HCT116 (cell line): ENCODE data around the gene NEK6. TPM values are rescaled to one million over a fixed set of nuclear protein-coding genes. Genes with fewer than 3 reads are reported as not detected.

ENCODE experiments used
- ATAC-seq: fragments of 200-7000 bp; cut with Tn5 transposase; 2 replicates; pipeline ENCODE4 v1.9.1; 2020; ENCODE audit warnings: mild to moderate bottlenecking, moderate library complexity
- BruUV-seq: library from RNA; stranded (reverse); fragments of 400-500 nt; replicated peaks from 2 replicates; lab custom pipeline; 2021; lab: Mats Ljungman, UMichigan
- CTCF ChIA-PET: fragments of 300-600 bp; sonication (Branson Sonifier 250); formaldehyde crosslinking; loops from one replicate; lab custom pipeline; 2021; ENCODE audit warnings: antibody characterized with exemption; lab: Charles Lee
- POLR2A ChIA-PET: fragments of 300-600, 350-600 bp; sonication (Branson Sonifier 250); formaldehyde crosslinking; loops from one replicate; lab custom pipeline; 2021; ENCODE audit warnings: antibody characterized with exemption; lab: Charles Lee
- RAD21 ChIA-PET, 2 experiments: fragments of 300-600 bp; sonication (Branson Sonifier 250); formaldehyde crosslinking; loops; one replicate each; lab custom pipeline; 2023; ENCODE audit warnings: low total read pairs in 2 of 2; ENCODE audit not compliant: uncharacterized antibody in 2 of 2, unreplicated experiment in 2 of 2, low non-redundant PET in 1 of 2; lab: Charles Lee
- DNase-seq: peaks from one replicate; pipeline ENCODE4 v3.0.0-alpha.2; 2010; ENCODE audit warnings: low read depth, low spot score
- H2AFZ ChIP-seq: fragments of 200-600 bp; shearing (Covaris generic), sonication (generic); 2 replicates; pipeline ENCODE4 v1.6.1; 2017; ENCODE audit warnings: low read depth, mixed run types, mixed read lengths, antibody characterized with exemption, low read length; ENCODE audit not compliant: poor library complexity, severe bottlenecking
- H3K27ac ChIP-seq: 2 replicates; pipeline ENCODE4 v1.5.1; 2012; ENCODE audit warnings: low read depth, low read length
- H3K27me3 ChIP-seq: fragments of 200-600 bp; sonication (generic); 2 replicates; pipeline ENCODE4 v1.6.1; 2016; ENCODE audit warnings: mixed run types, low read length, mixed read lengths; ENCODE audit not compliant: insufficient read depth
- H3K36me3 ChIP-seq, 2 experiments: fragments of 200-500 bp in 1 of 2; fragments of 200-600 bp in 1 of 2; sonication (Bioruptor generic) in 1 of 2; sonication (generic) in 1 of 2; 2 replicates each; pipeline versions ENCODE4 v1.5.1 to v1.6.1; 2014 to 2016; ENCODE audit warnings: low read length in 2 of 2, inconsistent platforms in 1 of 2, mixed read lengths in 1 of 2, mixed run types in 1 of 2; ENCODE audit not compliant: insufficient read depth in 2 of 2, control insufficient read depth in 1 of 2
- H3K4me1 ChIP-seq, 2 experiments: fragments of 200-600 bp in 1 of 2; sonication (generic) in 1 of 2; 2 replicates each; pipeline versions ENCODE4 v1.5.1 to v1.6.1; 2012 to 2017; ENCODE audit warnings: low read length in 2 of 2, inconsistent platforms in 1 of 2, mild to moderate bottlenecking in 1 of 2, mixed read lengths in 1 of 2, mixed run types in 1 of 2, moderate library complexity in 1 of 2; ENCODE audit not compliant: insufficient read depth in 2 of 2, control insufficient read depth in 1 of 2
- H3K4me2 ChIP-seq: fragments of 200-600 bp; sonication (generic); 2 replicates; pipeline ENCODE4 v1.6.1; 2017; ENCODE audit warnings: mixed run types, low read length, mixed read lengths
- H3K4me3 ChIP-seq, 2 experiments: fragments of 200-600 bp in 1 of 2; sonication (generic) in 1 of 2; replicated peaks in 1 of 2; 2 replicates each; pipeline ENCODE4 v1.5.1; 2011 to 2016; ENCODE audit warnings: low read length in 2 of 2, control low read depth in 1 of 2, low read depth in 1 of 2, mild to moderate bottlenecking in 1 of 2, mixed read lengths in 1 of 2, mixed run types in 1 of 2
- H3K79me2 ChIP-seq: fragments of 200-600 bp; sonication (generic); 2 replicates; pipeline ENCODE4 v1.6.1; 2017; ENCODE audit warnings: mild to moderate bottlenecking, mixed run types, low read length, moderate library complexity, mixed read lengths; ENCODE audit not compliant: insufficient read depth
- H3K9ac ChIP-seq: fragments of 200-600 bp; sonication (generic); 2 replicates; pipeline ENCODE4 v1.6.1; 2016; ENCODE audit warnings: low read length, mixed read lengths
- H3K9me2 ChIP-seq: fragments of 200-600 bp; sonication (generic), shearing (Covaris generic); 2 replicates; pipeline ENCODE4 v1.6.1; 2017; ENCODE audit warnings: mixed run types, mild to moderate bottlenecking, moderate library complexity; ENCODE audit not compliant: insufficient read depth
- H3K9me3 ChIP-seq, 2 experiments: fragments of 200-500 bp in 1 of 2; fragments of 200-600 bp in 1 of 2; sonication (Bioruptor generic) in 1 of 2; sonication (generic) in 1 of 2; 2 replicates each; pipeline ENCODE4 v1.6.1; 2014 to 2017; ENCODE audit warnings: low read length in 2 of 2, mixed read lengths in 2 of 2, inconsistent platforms in 1 of 2, low read depth in 1 of 2, mild to moderate bottlenecking in 1 of 2, mixed run types in 1 of 2, moderate library complexity in 1 of 2; ENCODE audit not compliant: control insufficient read depth in 1 of 2, insufficient read depth in 1 of 2
- H4K20me1 ChIP-seq: fragments of 200-600 bp; sonication (generic), shearing (Covaris generic); 2 replicates; pipeline ENCODE4 v1.6.1; 2017; ENCODE audit warnings: mixed run types, mild to moderate bottlenecking, moderate library complexity; ENCODE audit not compliant: insufficient read depth
- CEBPB ChIP-seq: IDR thresholded peaks from 2 replicates; pipeline ENCODE4 v1.6.1; 2012; ENCODE audit warnings: low read depth
- ELF1 ChIP-seq: IDR thresholded peaks from 2 replicates; pipeline ENCODE4 v1.6.1; 2012; ENCODE audit warnings: low read depth, borderline replicate concordance
- EZH2 ChIP-seq: fragments of 200-600 bp; sonication (generic); IDR thresholded peaks from 2 replicates; pipeline ENCODE4 v1.6.1; 2017; ENCODE audit warnings: antibody characterized with exemption, mixed run types
- EZH2phosphoT487 ChIP-seq: fragments of 200-600 bp; IDR thresholded peaks from 2 replicates; pipeline ENCODE4 v1.6.1; 2018; ENCODE audit warnings: antibody characterized with exemption, borderline replicate concordance
- POLR2AphosphoS5 ChIP-seq: IDR thresholded peaks from 2 replicates; pipeline ENCODE4 v1.6.1; 2011; ENCODE audit warnings: mild to moderate bottlenecking, low read depth, low read length, moderate library complexity
- REST ChIP-seq: IDR thresholded peaks from 2 replicates; pipeline ENCODE4 v1.6.1; 2012; ENCODE audit warnings: low read depth
- SRF ChIP-seq: IDR thresholded peaks from 2 replicates; pipeline ENCODE4 v1.6.1; 2012; ENCODE audit warnings: low read depth
- TCF7L2 ChIP-seq: IDR thresholded peaks from 2 replicates; pipeline ENCODE4 v1.7.0; 2011; ENCODE audit warnings: borderline replicate concordance, inconsistent platforms; ENCODE audit not compliant: insufficient read depth, insufficient read length; ENCODE audit errors: extremely low read depth
- ZFX ChIP-seq: fragments of 450-650 bp; IDR thresholded peaks from 2 replicates; pipeline ENCODE4 v1.6.1; 2017
- intact Hi-C: fragments of 100-400 bp; cut with micrococcal nuclease; formaldehyde crosslinking; loops from 2 replicates; pipeline ENCODE4 v1.10.0; 2022
- total RNA-seq: library from RNA; stranded (reverse); gene quantifications from one replicate; pipeline ENCODE4 v1.2.1, GENCODE V29; 2021; ENCODE audit not compliant: unreplicated experiment
- TF ChIP-seq, protein P1 (sequence below): IDR thresholded peaks from 2 replicates; pipeline ENCODE4 v1.6.1; 2012
- TF ChIP-seq, protein P2 (sequence below): IDR thresholded peaks from 2 replicates; pipeline ENCODE4 v1.6.1; 2012

The NEK6 gene
- total RNA-seq, 1 experiment from 2014 or later, result 40.8 TPM

GRCh38 chr9:124377551-124378406 is 120.0 kb downstream of the NEK6 start:
- ChIA-PET RAD21 (no interaction called here), POLR2A (no interaction called here), CTCF (interaction anchor here (1.9 kb wide), 1 partner anchor 10 kb away, joined by 10 read pairs; no protein-coding TSS in a partner anchor)
- no peak for DNase-seq
- no TSS peak for BruUV-seq
- Histone ChIP-seq H3K4me2 (no peak overlapping the region), H3K36me3 (peaks cover 2 to 10% of the 10 kb centered on the region in 2 experiments; a peak in 3 of 4 replicates), H3K4me3 (no peak overlapping the region), H3K4me1 (no peaks in the 10 kb centered on the region), H3K27ac (no peak overlapping the region), H4K20me1 (peaks cover 10% of the 10 kb centered on the region; the same call in 1 of the 2 replicates), H3K9me3 (no peaks in the 10 kb centered on the region), H2AFZ (no peak overlapping the region), H3K79me2 (peaks cover 95% of the 10 kb centered on the region), H3K9ac (no peak overlapping the region), H3K9me2 (no peaks in the 10 kb centered on the region), H3K27me3 (no peaks in the 10 kb centered on the region)
- TF ChIP-seq ZFX (no peak), EZH2 (no peak)
- intact Hi-C loops, result no loop called here
- no peak for ATAC-seq

DNA sequence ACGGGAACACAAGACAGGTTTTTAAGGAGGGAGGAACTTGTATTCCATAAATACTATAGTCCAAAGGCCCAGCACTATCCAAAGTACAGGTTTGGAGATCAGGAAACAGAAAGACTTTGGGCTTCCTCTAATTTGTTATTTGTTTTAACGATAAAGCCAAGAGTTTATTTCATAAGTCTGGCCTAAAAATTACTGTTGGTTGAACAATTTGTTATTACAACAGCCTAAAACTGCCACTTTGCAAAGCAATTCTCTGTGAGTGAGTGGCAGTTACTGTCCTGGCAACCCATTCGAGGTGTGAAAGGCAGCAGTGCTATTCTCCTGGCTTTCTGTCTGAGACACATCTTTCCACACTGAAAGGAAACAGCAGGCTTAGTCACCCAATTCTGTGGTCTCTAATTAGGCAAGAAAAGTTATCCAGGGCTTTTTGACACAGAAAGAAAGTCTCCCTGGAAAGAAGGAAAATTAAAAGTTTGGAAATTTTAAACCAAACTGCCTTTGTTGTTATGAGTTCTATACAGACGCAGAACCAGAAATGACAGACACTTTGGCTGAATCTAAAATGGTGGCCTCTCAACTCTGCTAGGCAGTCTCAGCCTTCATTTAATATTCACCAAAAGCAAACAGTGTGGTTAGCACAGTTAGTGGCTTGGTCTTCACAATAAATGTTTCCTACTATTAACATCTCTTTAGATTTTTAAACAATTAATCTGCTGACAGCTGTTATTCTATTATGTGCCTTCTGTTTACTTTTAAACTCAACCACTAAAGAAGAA is 123.6 kb downstream of the NEK6 start:
- ChIA-PET POLR2A (no interaction called here), RAD21 (no interaction called here), CTCF (no interaction called here)
- H3K27me3 ChIP-seq, result no peaks in the 10 kb centered on the region
- no peak overlapping the region for H3K9ac ChIP-seq
- TSS peak; percentile 3 for BruUV-seq
- no peaks in the 10 kb centered on the region for H3K9me3 ChIP-seq
- H3K4me3 ChIP-seq, result no peak overlapping the region
- no peak overlapping the region for H2AFZ ChIP-seq
- H3K36me3 ChIP-seq, result peaks cover 6 to 32% of the 10 kb centered on the region in 2 experiments; a peak in 3 of 4 replicates
- peaks cover 96% of the 10 kb centered on the region for H3K79me2 ChIP-seq
- H3K4me1 ChIP-seq, result no peaks in the 10 kb centered on the region
- H3K9me2 ChIP-seq, result no peaks in the 10 kb centered on the region
- H3K27ac ChIP-seq, result no peak overlapping the region
- intact Hi-C loops, result no loop called here
- DNase-seq (no peak), ATAC-seq (no peak)
- TF ChIP-seq REST (no peak), ZFX (no peak), EZH2 (no peak), POLR2AphosphoS5 (no peak), CEBPB (no peak), ELF1 (no peak), EZH2phosphoT487 (no peak), TCF7L2 (no peak), SRF (no peak)
- TF ChIP-seq, protein P1, sequence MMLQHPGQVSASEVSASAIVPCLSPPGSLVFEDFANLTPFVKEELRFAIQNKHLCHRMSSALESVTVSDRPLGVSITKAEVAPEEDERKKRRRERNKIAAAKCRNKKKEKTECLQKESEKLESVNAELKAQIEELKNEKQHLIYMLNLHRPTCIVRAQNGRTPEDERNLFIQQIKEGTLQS, result no peak
- TF ChIP-seq, protein P2, sequence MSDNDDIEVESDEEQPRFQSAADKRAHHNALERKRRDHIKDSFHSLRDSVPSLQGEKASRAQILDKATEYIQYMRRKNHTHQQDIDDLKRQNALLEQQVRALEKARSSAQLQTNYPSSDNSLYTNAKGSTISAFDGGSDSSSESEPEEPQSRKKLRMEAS, result no peak
- no peak overlapping the region for H3K4me2 ChIP-seq
- peaks cover 13% of the 10 kb centered on the region; the same call in 1 of the 2 replicates for H4K20me1 ChIP-seq
